Testis (tissue), 3 donors: Measurements from ENCODE around the gene SLC51A. TPM values are rescaled to one million over a fixed set of nuclear protein-coding genes. Genes with fewer than 3 reads are reported as not detected.
A peak's percentile ranks its signal among the peaks of the same experiment; 100 is the strongest.
"Not testable (repeated sequence)": the region's sequence is repeated elsewhere in the genome, so short reads cannot be mapped to it uniquely, and the experiment has no call there.

Experiments
- DNase-seq: peaks from one replicate; pipeline ENCODE4 v3.0.0-alpha.2; 2019
- H3K27ac ChIP-seq, 2 donors: fragments of 200-600 bp; sonication (generic); one replicate each; pipeline ENCODE4 v1.5.1; 2019
- H3K27me3 ChIP-seq: fragments of 200-600 bp; sonication (generic); one replicate; pipeline ENCODE4 v1.5.1; 2019
- H3K36me3 ChIP-seq: fragments of 200-600 bp; sonication (generic); one replicate; pipeline ENCODE4 v1.5.1; 2017; ENCODE audit warnings: low read depth; ENCODE audit errors: missing control alignments
- H3K4me1 ChIP-seq: fragments of 200-600 bp; sonication (generic); one replicate; pipeline ENCODE4 v1.5.1; 2019
- H3K4me3 ChIP-seq, 2 donors: fragments of 200-600 bp; sonication (generic); one replicate each; pipeline ENCODE4 v1.5.1; 2017 to 2019
- H3K9me3 ChIP-seq: fragments of 200-600 bp; sonication (generic); one replicate; pipeline ENCODE4 v1.5.1; 2017
- CTCF ChIP-seq, 3 experiments: fragments of 450-650 bp in 2 of 3; fragments of 200-600 bp in 1 of 3; sonication (generic) in 1 of 3; IDR thresholded peaks; one replicate each; pipeline ENCODE4 v1.5.1; 2016 to 2019; ENCODE audit warnings: antibody characterized with exemption in 3 of 3, mild to moderate bottlenecking in 2 of 3, moderate library complexity in 1 of 3
- POLR2A ChIP-seq: fragments of 450-650 bp; IDR thresholded peaks from one replicate; pipeline ENCODE4 v1.6.1; 2017; ENCODE audit warnings: antibody characterized with exemption, mild to moderate bottlenecking, moderate library complexity
- WGBS, 2 donors: methylation state at CpG; one replicate each; pipeline ENCODE4 v1.1.5; 2018; 5-methylcytosine and 5-hydroxymethylcytosine counted together
- intact Hi-C: fragments of 100-400 bp; cut with DNase I; formaldehyde crosslinking; loops from one replicate; pipeline ENCODE4 v1.15.1; 2023; ENCODE audit warnings: low total_unique reads
- polyA plus RNA-seq: library from polyadenylated mRNA; stranded (reverse); fragments of 350-450 nt; fragmentation: Illumina TruSeq; extraction: RNeasy Lipid Tissue Mini Kit (QIAGEN cat#74804); gene quantifications from one replicate; pipeline ENCODE4 v1.2.3, GENCODE V29; 2014; ENCODE audit warnings: low read depth, low replicate concordance; ENCODE audit not compliant: insufficient read depth
- total RNA-seq, 2 donors: library from RNA; depleted of rRNA; stranded (reverse); fragments of >200 nt; gene quantifications; one replicate each; pipeline ENCODE4 v1.2.3, GENCODE V29; 2016

The SLC51A gene
- total and polyA plus RNA-seq, 3 donors from 2014 or later: 27.2 to 60.6 (median 35.1) TPM

- Histone ChIP-seq H3K4me3 (no peak overlapping the region), H3K9me3 (no peaks in the 10 kb centered on the region), H3K27ac (no peak overlapping the region), H3K4me1 (peaks cover 32% of the 10 kb centered on the region), H3K36me3 (no peaks in the 10 kb centered on the region), H3K27me3 (no peaks in the 10 kb centered on the region)
- TF ChIP-seq POLR2A (no peak), CTCF (IDR thresholded peaks at IDR 0.05) (no peak)
- DNase-seq: no peak
- WGBS, 2 donors: 87 to 95% methylated on average over 5 to 23 of the region's 24 CpGs
- intact Hi-C loops: no loop called here
Measured at GRCh38 chr3:196208942-196209695, 7.2 kb upstream of the SLC51A start.

GRCh38 chr3:196209944-196210672 is 6.2 kb upstream of the SLC51A start:
- intact Hi-C loops, H3K4me3 ChIP-seq: not testable (repeated sequence)
- 89 to 96% methylated on average over 10 to 11 of the region's 11 CpGs for WGBS, 2 donors

GRCh38 chr3:196210673-196211556 is 5.4 kb upstream of the SLC51A start, which contains the start of gene ZDHHC19:
ZDHHC19 (minus strand) TSS chr3:196211400; CDS start chr3:196211315, 85 bp downstream.
- peak within 1 kb of the TSS; percentile 59 to 76 for H3K27ac ChIP-seq
- no peak within 1 kb of the TSS for H3K4me3 ChIP-seq
- DNase-seq: no peak
- intact Hi-C loops: no loop called here
- peaks cover 50% of the 10 kb centered on the region for H3K4me1 ChIP-seq
- no peaks in the 10 kb centered on the region for H3K9me3 ChIP-seq
- 36 to 50% methylated on average over 19 to 23 of the region's 23 CpGs for WGBS, 2 donors
- no peaks in the 10 kb centered on the region for H3K27me3 ChIP-seq
- no peaks in the 10 kb centered on the region for H3K36me3 ChIP-seq
- TF ChIP-seq CTCF (IDR thresholded peaks at IDR 0.05) (no peak), POLR2A (no peak)

More at GRCh38 chr3:196209944-196210672, 6.2 kb upstream of the SLC51A start:
- not testable (repeated sequence) for H3K27me3 ChIP-seq, DNase-seq, H3K36me3 ChIP-seq, H3K9me3 ChIP-seq
- Histone ChIP-seq H3K27ac (peak overlapping the region in 1 of 2 donors; percentile 76), H3K4me1 (peaks cover 42% of the 10 kb centered on the region)

- Histone ChIP-seq H3K9me3 (no peaks in the 10 kb centered on the region), H3K36me3 (no peaks in the 10 kb centered on the region), H3K4me3 (no peak overlapping the region), H3K27ac (peak overlapping the region; percentile 59 to 69), H3K27me3 (no peaks in the 10 kb centered on the region), H3K4me1 (peaks cover 75% of the 10 kb centered on the region)
- intact Hi-C loops: no loop called here
- DNase-seq: no peak
- TF ChIP-seq CTCF (IDR thresholded peaks at IDR 0.05): no peak
- TF ChIP-seq POLR2A: no peak
- WGBS, 2 donors: 52 to 69% methylated on average over 10 to 16 of the region's 16 CpGs
Measured at GRCh38 chr3:196214783-196215441, 1.4 kb upstream of the SLC51A start.
